ENCODE measurements around the gene RNF207.

The RNF207 gene

GRCh38 chr1:6251681-6252373 lies 45.9 kb downstream of the RNF207 start:
- DNase-seq: no peak

GRCh38 chr1:6252374-6252710 lies 46.4 kb downstream of the RNF207 start:
- DNase-seq: no peak

- no peak for DNase-seq
Measured at GRCh38 chr1:6253380-6253779, 47.5 kb downstream of the RNF207 start.

GRCh38 chr1:6254691-6255090 lies 48.8 kb downstream of the RNF207 start:
- no peak for DNase-seq

GRCh38 chr1:6256645-6257044 lies 50.7 kb downstream of the RNF207 start:
- no peak for DNase-seq

- no peak for DNase-seq
Measured at GRCh38 chr1:6257541-6258069, 51.7 kb downstream of the RNF207 start.

- DNase-seq: no peak
Measured at GRCh38 chr1:6258675-6259074, 52.8 kb downstream of the RNF207 start.

- peak; percentile 89 for DNase-seq
Measured at GRCh38 chr1:6259491-6260362, 53.8 kb downstream of the RNF207 start.

- peak; percentile 61 for DNase-seq
Measured at GRCh38 chr1:6260433-6260934, 54.6 kb downstream of the RNF207 start.

- peak; percentile 70 for DNase-seq
Measured at GRCh38 chr1:6260961-6261614, 55.2 kb downstream of the RNF207 start, which contains the start of gene GPR153. GPR153 (minus strand) TSS chr1:6261098; CDS start chr1:6254905, 6,193 bp downstream.

- no peak for DNase-seq
Measured at GRCh38 chr1:6261615-6261995, 55.7 kb downstream of the RNF207 start.

- no peak for DNase-seq
Measured at GRCh38 chr1:6262555-6263420, 56.9 kb downstream of the RNF207 start.

- no peak for DNase-seq
Measured at GRCh38 chr1:6263716-6264115, 57.8 kb downstream of the RNF207 start.

- no peak for DNase-seq
Measured at GRCh38 chr1:6265151-6265550, 59.2 kb downstream of the RNF207 start.

GRCh38 chr1:6266641-6267040 lies 60.7 kb downstream of the RNF207 start:
- DNase-seq: no peak

- DNase-seq: no peak
Measured at GRCh38 chr1:6267686-6268322, 61.9 kb downstream of the RNF207 start.

- DNase-seq: no peak
Measured at GRCh38 chr1:6268415-6268814, 62.5 kb downstream of the RNF207 start.

- DNase-seq: no peak
Measured at GRCh38 chr1:6269296-6269695, 63.4 kb downstream of the RNF207 start.

GRCh38 chr1:6269720-6270400 lies 63.9 kb downstream of the RNF207 start:
- DNase-seq: no peak

- DNase-seq: no peak
Measured at GRCh38 chr1:6270401-6270800, 64.5 kb downstream of the RNF207 start.
